Bladder microvascular endothelial cell (primary cell): ENCODE results near the gene OBP2A. TPM values are rescaled to one million over a fixed set of nuclear protein-coding genes. Genes with fewer than 3 reads are reported as not detected.

ENCODE experiments used
- total RNA-seq: library from RNA; depleted of rRNA; stranded (reverse); fragments of >200 nt; gene quantifications from 2 replicates; pipeline ENCODE4 v1.2.3, GENCODE V29; 2014

The OBP2A gene, protein sequence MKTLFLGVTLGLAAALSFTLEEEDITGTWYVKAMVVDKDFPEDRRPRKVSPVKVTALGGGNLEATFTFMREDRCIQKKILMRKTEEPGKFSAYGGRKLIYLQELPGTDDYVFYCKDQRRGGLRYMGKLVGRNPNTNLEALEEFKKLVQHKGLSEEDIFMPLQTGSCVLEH
- total RNA-seq: not detected in 2 replicates

GRCh38 chr9:135545646-135546176, at the start of gene OBP2A:
TSS of gene OBP2A (plus strand) at chr9:135546126. CDS start at chr9:135546181, 55 bp downstream.

DNA sequence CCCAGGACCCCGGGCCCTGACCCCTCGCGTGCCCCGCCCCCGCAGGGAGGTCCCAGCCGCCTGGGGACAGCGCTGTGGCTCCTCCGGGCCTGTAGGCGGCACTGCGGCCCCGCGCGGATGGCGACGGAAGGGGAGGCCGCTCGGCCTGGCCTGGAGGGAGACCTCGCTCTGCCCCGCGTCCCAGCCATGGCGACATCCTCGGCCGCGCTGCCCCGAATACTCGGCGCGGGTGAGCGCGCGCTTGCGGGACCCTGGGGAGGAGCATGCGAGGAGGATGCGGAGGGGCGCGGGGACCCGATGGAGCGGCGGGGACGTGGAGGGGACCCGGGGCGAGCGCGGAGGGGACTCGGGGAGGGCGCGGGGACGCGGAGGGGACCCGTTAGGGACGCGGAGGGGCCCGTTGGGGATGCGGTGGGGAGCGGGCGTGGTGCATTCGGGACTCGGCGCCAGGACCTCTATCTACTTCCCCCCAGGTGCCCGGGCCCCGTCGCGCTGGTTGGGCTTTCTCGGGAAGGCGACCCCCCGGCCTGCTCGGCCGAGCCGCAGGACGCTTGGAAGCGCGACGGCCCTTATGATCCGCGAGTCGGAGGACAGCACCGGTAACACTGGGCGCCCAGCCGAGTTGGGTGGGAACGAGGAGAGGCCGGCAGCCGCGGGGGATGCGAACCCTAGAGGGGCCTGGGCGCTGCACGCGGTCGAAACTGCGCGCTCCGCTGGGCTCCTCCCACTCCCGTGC, 45.2 kb upstream of the OBP2A start, which contains the start of gene MRPS2:
MRPS2 (plus strand) TSS at position 158 of the 736 bp plus-strand sequence; CDS start at position 187, 29 bp downstream.

DNA sequence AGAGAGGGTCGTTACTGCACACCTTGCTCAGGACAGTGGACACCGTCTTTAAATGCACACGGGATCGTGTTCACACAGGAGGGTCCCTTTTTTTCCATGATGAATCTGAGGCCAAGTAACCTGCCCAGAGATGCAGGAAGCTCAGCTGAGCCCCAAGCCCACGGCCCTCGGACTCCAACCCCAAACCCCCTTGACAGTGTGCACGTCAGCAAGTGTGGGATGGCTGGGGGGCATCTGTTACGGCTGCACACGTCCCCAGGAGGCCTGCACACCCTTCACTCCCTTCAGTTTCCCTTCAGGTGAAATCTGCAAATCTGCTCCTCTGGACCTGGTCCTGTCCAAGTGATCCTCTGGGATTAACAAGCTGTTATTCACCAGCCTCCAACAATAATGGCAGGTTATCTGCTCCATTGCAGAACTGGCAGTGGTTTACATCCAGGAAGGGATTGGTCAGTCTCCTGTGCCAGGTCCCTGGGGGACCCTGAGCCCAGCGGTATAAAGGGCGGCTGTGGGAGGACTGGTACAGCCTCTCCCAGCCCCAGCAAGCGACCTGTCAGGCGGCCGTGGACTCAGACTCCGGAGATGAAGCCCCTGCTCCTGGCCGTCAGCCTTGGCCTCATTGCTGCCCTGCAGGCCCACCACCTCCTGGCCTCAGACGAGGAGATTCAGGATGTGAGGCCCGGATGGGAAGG, 24.9 kb upstream of the OBP2A start, which contains the start of gene LCN1:
LCN1 (plus strand) TSS at position 525 of the 692 bp plus-strand sequence; CDS start at position 583, 58 bp downstream.

GRCh38 chr9:135561391-135562234, 15.7 kb downstream of the OBP2A start, which contains the start of gene PAEP:
TSS of gene PAEP (plus strand) at chr9:135561756.

Other genes starting within 250 kb of the OBP2A start
- 11.5 and 17.8 TPM in 2 replicates for gene PPP1R26, start 66.3 kb upstream of the OBP2A start, total RNA-seq
- 10.8 and 15.1 TPM in 2 replicates for gene MRPS2, start 45.4 kb upstream of the OBP2A start, total RNA-seq
- not detected in 2 replicates for gene LCN1, start 24.7 kb upstream of the OBP2A start, total RNA-seq
- not detected in 2 replicates for gene PAEP, start 15.6 kb downstream of the OBP2A start, total RNA-seq
- not detected in 2 replicates for gene GLT6D1, start 93.4 kb downstream of the OBP2A start, total RNA-seq
- not detected in 2 replicates for gene LCN9, start 117.2 kb downstream of the OBP2A start, total RNA-seq
- gene SOHLH1, start 153.4 kb downstream of the OBP2A start, total RNA-seq: not detected in 2 replicates
- not detected in 2 replicates for gene KCNT1, start 156.1 kb downstream of the OBP2A start, total RNA-seq